ENCODE data around the gene CDH13.

GRCh38 chr16:82699260-82699659 lies 72.5 kb downstream of the CDH13 start:
- no peak for TF ChIP-seq CTCF (IDR thresholded peaks at IDR 0.05; ENCODE audit: low read depth, low read length)
- TF ChIP-seq EZH2phosphoT487 (IDR thresholded peaks at IDR 0.05; ENCODE audit: low read depth) = no peak

Data from OCI-LY3 (cell line).